ENCODE data around the gene CANT1.
"Not testable (repeated sequence)": the region's sequence is repeated elsewhere in the genome, so short reads cannot be mapped to it uniquely, and the experiment has no call there.

CANT1 gene

DNA sequence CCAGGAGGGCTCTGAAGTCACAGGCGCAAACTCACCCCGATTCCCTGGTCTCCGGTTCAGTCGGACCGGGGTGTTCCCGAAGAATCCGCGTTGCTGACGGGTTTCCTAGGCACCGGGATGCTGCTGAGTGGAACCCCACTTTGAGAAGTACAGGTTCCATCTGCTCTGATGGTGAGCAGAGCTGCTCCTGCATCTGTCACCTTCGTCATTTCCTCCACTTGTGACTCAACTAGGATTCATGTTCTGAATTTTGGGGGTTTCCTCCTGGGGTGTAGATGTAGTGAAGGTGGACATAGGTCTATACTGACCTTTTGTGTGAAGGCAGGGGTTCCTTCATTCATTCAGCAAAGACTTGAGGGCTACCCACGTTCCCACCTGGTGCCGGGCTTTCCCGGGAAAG lies 54.9 kb downstream of the CANT1 start:
- no peaks in the 10 kb centered on the region for H3K36me3 ChIP-seq (ENCODE audit: control insufficient read depth in 1 of 2, insufficient read depth in 2 of 2, low read length in 2 of 2)
- peaks cover 4 to 13% of the 10 kb centered on the region in 2 donors for H3K4me1 ChIP-seq (ENCODE audit: control insufficient read depth in 1 of 2, insufficient read depth in 2 of 2, low read length in 2 of 2)
- H3K27me3 ChIP-seq (ENCODE audit: low read depth, low read length) = no peaks in the 10 kb centered on the region
- H3K4me3 ChIP-seq (ENCODE audit: low read depth in 1 of 2, low read length in 2 of 2) = no peak overlapping the region
- H3K9me3 ChIP-seq (ENCODE audit: control insufficient read depth in 1 of 2, low read length in 2 of 2) = peaks cover 11 to 18% of the 10 kb centered on the region in 2 donors
- H3K27ac ChIP-seq (ENCODE audit: low read length) = no peak overlapping the region

GRCh38 chr17:78953356-78954350 lies 55.9 kb downstream of the CANT1 start:
- peaks cover 4 to 13% of the 10 kb centered on the region in 2 donors for H3K4me1 ChIP-seq (ENCODE audit: control insufficient read depth in 1 of 2, insufficient read depth in 2 of 2, low read length in 2 of 2)

DNA sequence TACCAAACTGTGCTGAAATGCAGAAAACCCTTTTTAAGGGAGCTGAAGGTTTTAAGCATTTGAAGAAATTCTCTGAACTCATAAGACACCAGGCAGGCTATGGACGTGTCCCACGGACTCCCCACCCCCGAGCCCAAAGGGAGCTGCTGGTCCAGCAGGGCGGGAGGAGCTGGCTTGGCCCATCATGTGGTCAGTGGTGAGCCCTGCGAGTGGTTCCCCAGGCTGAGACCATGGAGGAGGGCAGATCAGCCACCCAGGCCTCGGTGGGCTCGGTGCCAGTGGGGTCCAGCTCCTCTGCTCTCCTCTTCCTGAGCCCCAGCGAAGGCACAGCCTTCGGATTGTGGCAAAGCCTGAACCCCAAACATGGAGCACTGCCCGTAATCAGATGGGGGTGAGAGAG lies 56.9 kb downstream of the CANT1 start:
- Histone ChIP-seq H3K9me3 (ENCODE audit: control insufficient read depth in 1 of 2, low read length in 2 of 2) (peaks cover 11 to 18% of the 10 kb centered on the region in 2 donors), H3K4me1 (ENCODE audit: control insufficient read depth in 1 of 2, insufficient read depth in 2 of 2, low read length in 2 of 2) (peaks cover 4 to 13% of the 10 kb centered on the region in 2 donors), H3K27ac (ENCODE audit: low read length) (no peak overlapping the region)

More at GRCh38 chr17:78953356-78954350, 55.9 kb downstream of the CANT1 start:
- Histone ChIP-seq H3K27ac (ENCODE audit: low read length) (no peak overlapping the region), H3K4me3 (ENCODE audit: low read depth in 1 of 2, low read length in 2 of 2) (no peak overlapping the region), H3K27me3 (ENCODE audit: low read depth, low read length) (no peaks in the 10 kb centered on the region), H3K36me3 (ENCODE audit: control insufficient read depth in 1 of 2, insufficient read depth in 2 of 2, low read length in 2 of 2) (no peaks in the 10 kb centered on the region), H3K9me3 (ENCODE audit: control insufficient read depth in 1 of 2, low read length in 2 of 2) (peaks cover 11 to 18% of the 10 kb centered on the region in 2 donors)

GRCh38 chr17:78951967-78952551 lies 57.5 kb downstream of the CANT1 start:
- Histone ChIP-seq H3K27ac (ENCODE audit: low read length) (no peak overlapping the region), H3K27me3 (ENCODE audit: low read depth, low read length) (no peaks in the 10 kb centered on the region), H3K4me1 (ENCODE audit: control insufficient read depth in 1 of 2, insufficient read depth in 2 of 2, low read length in 2 of 2) (peaks cover 4 to 13% of the 10 kb centered on the region in 2 donors), H3K36me3 (ENCODE audit: control insufficient read depth in 1 of 2, insufficient read depth in 2 of 2, low read length in 2 of 2) (no peaks in the 10 kb centered on the region), H3K9me3 (ENCODE audit: control insufficient read depth in 1 of 2, low read length in 2 of 2) (peaks cover 11 to 18% of the 10 kb centered on the region in 2 donors), H3K4me3 (ENCODE audit: low read depth in 1 of 2, low read length in 2 of 2) (no peak overlapping the region)

More for the DNA sequence above, 56.9 kb downstream of the CANT1 start:
- H3K36me3 ChIP-seq (ENCODE audit: control insufficient read depth in 1 of 2, insufficient read depth in 2 of 2, low read length in 2 of 2) = no peaks in the 10 kb centered on the region
- no peaks in the 10 kb centered on the region for H3K27me3 ChIP-seq (ENCODE audit: low read depth, low read length)
- no peak overlapping the region for H3K4me3 ChIP-seq (ENCODE audit: low read depth in 1 of 2, low read length in 2 of 2)

GRCh38 chr17:78950870-78951269 lies 58.7 kb downstream of the CANT1 start:
- Histone ChIP-seq H3K27ac (ENCODE audit: low read length) (no peak overlapping the region), H3K27me3 (ENCODE audit: low read depth, low read length) (no peaks in the 10 kb centered on the region), H3K4me1 (ENCODE audit: control insufficient read depth in 1 of 2, insufficient read depth in 2 of 2, low read length in 2 of 2) (peaks cover 4 to 13% of the 10 kb centered on the region in 2 donors), H3K36me3 (ENCODE audit: control insufficient read depth in 1 of 2, insufficient read depth in 2 of 2, low read length in 2 of 2) (no peaks in the 10 kb centered on the region), H3K4me3 (ENCODE audit: low read depth in 1 of 2, low read length in 2 of 2) (peak overlapping the region in 1 of 2 donors; percentile 8), H3K9me3 (ENCODE audit: control insufficient read depth in 1 of 2, low read length in 2 of 2) (peaks cover 11 to 18% of the 10 kb centered on the region in 2 donors)

DNA sequence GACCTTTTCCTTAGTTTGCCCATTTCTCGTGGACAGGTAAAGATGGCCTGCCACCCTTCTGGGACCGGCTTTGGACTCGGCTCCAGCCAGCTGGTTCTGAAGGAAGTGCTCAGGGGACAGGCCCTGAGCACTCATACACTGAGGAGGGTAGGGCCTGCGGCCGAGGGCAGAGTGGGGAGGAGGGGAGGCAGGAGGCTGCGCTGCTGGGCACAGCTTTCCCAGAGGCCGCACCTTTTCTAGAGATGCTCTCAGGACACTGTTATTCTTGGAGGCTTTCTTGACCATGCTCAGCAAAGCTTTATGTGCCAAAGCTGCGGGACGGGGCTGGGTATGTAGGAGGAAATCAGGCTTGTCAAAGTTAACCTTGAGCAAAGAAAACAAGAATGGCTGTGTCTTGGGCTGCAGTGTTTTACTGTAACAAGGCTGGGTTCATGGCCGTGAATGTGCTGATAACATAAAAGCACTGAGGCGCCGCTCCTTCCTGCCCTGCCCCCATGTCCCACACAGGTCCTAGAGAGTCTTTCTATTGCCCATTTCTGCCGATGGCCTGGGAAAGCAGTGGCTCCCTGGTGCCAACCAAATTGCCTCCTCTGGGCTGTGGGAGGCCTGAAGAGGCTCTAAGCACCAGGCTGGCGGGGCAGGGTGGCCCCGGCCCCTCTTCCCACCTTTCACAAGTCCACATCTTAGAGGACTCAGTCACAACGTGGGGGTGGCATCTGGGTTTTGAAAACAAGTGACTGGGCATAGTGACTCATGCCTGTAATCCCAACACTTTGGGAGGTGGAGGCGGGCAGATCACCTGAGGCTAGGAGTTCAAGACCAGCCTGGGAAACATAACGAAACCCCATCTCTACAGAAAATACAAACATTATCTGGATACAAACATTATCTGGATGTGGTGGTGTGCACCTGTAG lies 62.1 kb downstream of the CANT1 start:
- Histone ChIP-seq H3K27me3 (ENCODE audit: low read depth, low read length) (no peaks in the 10 kb centered on the region), H3K27ac (ENCODE audit: low read length) (no peak overlapping the region), H3K36me3 (ENCODE audit: control insufficient read depth in 1 of 2, insufficient read depth in 2 of 2, low read length in 2 of 2) (no peaks in the 10 kb centered on the region), H3K4me3 (ENCODE audit: low read depth in 1 of 2, low read length in 2 of 2) (no peak overlapping the region), H3K9me3 (ENCODE audit: control insufficient read depth in 1 of 2, low read length in 2 of 2) (peaks cover 11 to 18% of the 10 kb centered on the region in 2 donors), H3K4me1 (ENCODE audit: control insufficient read depth in 1 of 2, insufficient read depth in 2 of 2, low read length in 2 of 2) (peaks cover 4 to 10% of the 10 kb centered on the region in 2 donors)

GRCh38 chr17:78946631-78947030 lies 62.9 kb downstream of the CANT1 start:
- no peak overlapping the region for H3K4me3 ChIP-seq (ENCODE audit: low read depth in 1 of 2, low read length in 2 of 2)
- H3K36me3 ChIP-seq (ENCODE audit: control insufficient read depth in 1 of 2, insufficient read depth in 2 of 2, low read length in 2 of 2) = no peaks in the 10 kb centered on the region
- no peaks in the 10 kb centered on the region for H3K27me3 ChIP-seq (ENCODE audit: low read depth, low read length)
- peaks cover 11 to 18% of the 10 kb centered on the region in 2 donors for H3K9me3 ChIP-seq (ENCODE audit: control insufficient read depth in 1 of 2, low read length in 2 of 2)
- no peak overlapping the region for H3K27ac ChIP-seq (ENCODE audit: low read length)
- peaks cover under 1 to 2% of the 10 kb centered on the region in 2 donors for H3K4me1 ChIP-seq (ENCODE audit: control insufficient read depth in 1 of 2, insufficient read depth in 2 of 2, low read length in 2 of 2)

DNA sequence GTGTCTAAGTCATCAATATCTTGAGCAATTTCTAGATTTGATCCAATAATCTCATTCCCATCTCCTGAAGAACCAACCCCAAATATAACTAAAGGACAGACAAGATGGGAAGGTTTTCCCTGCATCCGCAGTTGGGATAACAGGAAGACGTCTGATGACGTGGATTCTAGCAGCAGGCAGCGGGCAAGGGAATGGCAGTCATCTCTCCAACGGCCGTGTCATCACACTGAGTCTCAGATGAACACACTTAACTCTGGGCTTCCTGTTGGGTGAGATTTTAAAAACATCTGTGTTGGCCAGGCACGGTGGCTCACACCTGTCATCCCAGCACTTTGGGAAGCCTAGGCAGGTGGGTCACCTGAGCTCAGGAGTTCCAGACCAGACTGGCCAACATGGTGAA lies 63.4 kb downstream of the CANT1 start:
- no peak overlapping the region for H3K27ac ChIP-seq (ENCODE audit: low read length)
- no peaks in the 10 kb centered on the region for H3K36me3 ChIP-seq (ENCODE audit: control insufficient read depth in 1 of 2, insufficient read depth in 2 of 2, low read length in 2 of 2)
- H3K4me3 ChIP-seq (ENCODE audit: low read depth in 1 of 2, low read length in 2 of 2) = no peak overlapping the region
- no peaks in the 10 kb centered on the region for H3K4me1 ChIP-seq (ENCODE audit: control insufficient read depth in 1 of 2, insufficient read depth in 2 of 2, low read length in 2 of 2)
- H3K9me3 ChIP-seq (ENCODE audit: control insufficient read depth in 1 of 2, low read length in 2 of 2) = peaks cover 11 to 13% of the 10 kb centered on the region in 2 donors
- no peaks in the 10 kb centered on the region for H3K27me3 ChIP-seq (ENCODE audit: low read depth, low read length)

DNA sequence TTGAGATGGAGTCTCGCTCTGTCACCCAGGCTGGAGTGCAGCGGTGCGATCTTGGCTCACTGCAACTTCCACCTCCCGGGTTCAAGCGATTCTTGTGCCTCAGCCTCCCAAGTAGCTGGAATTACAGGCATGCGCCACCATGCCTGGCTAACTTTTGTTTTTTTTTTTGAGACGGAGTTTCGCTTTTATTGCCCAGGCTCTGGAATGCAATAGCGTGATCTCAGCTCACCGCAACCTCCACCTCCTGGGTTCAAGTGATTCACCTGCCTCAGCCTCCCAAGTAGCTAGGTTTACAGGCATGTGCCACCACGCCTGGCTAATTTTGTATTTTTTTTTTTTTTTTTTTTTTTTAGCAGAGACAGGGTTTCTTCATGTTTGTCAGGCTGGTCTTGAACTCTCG lies 64.1 kb downstream of the CANT1 start:
- not testable (repeated sequence) for H3K4me1 ChIP-seq (ENCODE audit: control insufficient read depth in 1 of 2, insufficient read depth in 2 of 2, low read length in 2 of 2); H3K27ac ChIP-seq (ENCODE audit: low read length)

GRCh38 chr17:78944956-78945355 lies 64.6 kb downstream of the CANT1 start:
- H3K4me3 ChIP-seq (ENCODE audit: low read depth in 1 of 2, low read length in 2 of 2) = no peak overlapping the region
- no peak overlapping the region for H3K27ac ChIP-seq (ENCODE audit: low read length)
- peaks cover under 1 to 2% of the 10 kb centered on the region in 2 donors for H3K9me3 ChIP-seq (ENCODE audit: control insufficient read depth in 1 of 2, low read length in 2 of 2)
- no peaks in the 10 kb centered on the region for H3K4me1 ChIP-seq (ENCODE audit: control insufficient read depth in 1 of 2, insufficient read depth in 2 of 2, low read length in 2 of 2)
- no peaks in the 10 kb centered on the region for H3K36me3 ChIP-seq (ENCODE audit: control insufficient read depth in 1 of 2, insufficient read depth in 2 of 2, low read length in 2 of 2)
- no peaks in the 10 kb centered on the region for H3K27me3 ChIP-seq (ENCODE audit: low read depth, low read length)

More for the DNA sequence above, 64.1 kb downstream of the CANT1 start:
- not testable (repeated sequence) for H3K36me3 ChIP-seq (ENCODE audit: control insufficient read depth in 1 of 2, insufficient read depth in 2 of 2, low read length in 2 of 2); H3K27me3 ChIP-seq (ENCODE audit: low read depth, low read length); H3K9me3 ChIP-seq (ENCODE audit: control insufficient read depth in 1 of 2, low read length in 2 of 2); H3K4me3 ChIP-seq (ENCODE audit: low read depth in 1 of 2, low read length in 2 of 2)

All from muscle layer of duodenum (tissue), 2 donors.